ENCODE data around the gene CCAR1. TPM values are rescaled to one million over a fixed set of nuclear protein-coding genes. Genes with fewer than 3 reads are reported as not detected.

The CCAR1 gene
- total RNA-seq, result 21.7 and 22.8 TPM in 2 replicates

GRCh38 chr10:68720793-68721672 lies at the start of gene CCAR1:
TSS of gene CCAR1 (plus strand) at chr10:68721239. CDS start at chr10:68722505, 1,266 bp downstream.

GRCh38 chr10:68826764-68827591 lies 105.9 kb downstream of the CCAR1 start, which contains the start of gene STOX1:
TSS of gene STOX1 (plus strand) at chr10:68827531. CDS start at chr10:68827624, 93 bp downstream.

Other genes starting within 250 kb of the CCAR1 start
- gene DNA2, start 249.3 kb upstream of the CCAR1 start, total RNA-seq, result 3.4 and 4.3 TPM in 2 replicates
- gene SLC25A16, start 193.7 kb upstream of the CCAR1 start, total RNA-seq, result 14.6 and 27.8 TPM in 2 replicates
- 2.1 and 3.6 TPM in 2 replicates for gene TET1, start 160.9 kb upstream of the CCAR1 start, total RNA-seq
- 0.14 and 0.18 TPM in 2 replicates for gene STOX1, start 106.3 kb downstream of the CCAR1 start, total RNA-seq
- 55.9 and 65.8 TPM in 2 replicates for gene DDX50, start 180.1 kb downstream of the CCAR1 start, total RNA-seq
- 49.2 and 66.1 TPM in 2 replicates for gene DDX21, start 234.9 kb downstream of the CCAR1 start, total RNA-seq

Measured in smooth muscle cell of bladder (primary cell).